HFF-Myc (cell line): Measurements from ENCODE around the gene ZBTB21.

Experiments used
- DNase-seq: peaks from one replicate; pipeline ENCODE4 v3.0.0-alpha.2; 2011; ENCODE audit warnings: low read depth; ENCODE audit errors: extremely low read depth
- H3K4me3 ChIP-seq: replicated peaks from 2 replicates; pipeline ENCODE4 v1.5.1; 2011; ENCODE audit warnings: low read depth, mild to moderate bottlenecking, control low read depth, low read length
- TF ChIP-seq, protein P1 (sequence below): IDR thresholded peaks from 2 replicates; pipeline ENCODE4 v1.5.1; 2012; ENCODE audit warnings: mild to moderate bottlenecking, low read depth, low read length, control low read depth; ENCODE audit errors: missing control alignments

The ZBTB21 gene

DNA sequence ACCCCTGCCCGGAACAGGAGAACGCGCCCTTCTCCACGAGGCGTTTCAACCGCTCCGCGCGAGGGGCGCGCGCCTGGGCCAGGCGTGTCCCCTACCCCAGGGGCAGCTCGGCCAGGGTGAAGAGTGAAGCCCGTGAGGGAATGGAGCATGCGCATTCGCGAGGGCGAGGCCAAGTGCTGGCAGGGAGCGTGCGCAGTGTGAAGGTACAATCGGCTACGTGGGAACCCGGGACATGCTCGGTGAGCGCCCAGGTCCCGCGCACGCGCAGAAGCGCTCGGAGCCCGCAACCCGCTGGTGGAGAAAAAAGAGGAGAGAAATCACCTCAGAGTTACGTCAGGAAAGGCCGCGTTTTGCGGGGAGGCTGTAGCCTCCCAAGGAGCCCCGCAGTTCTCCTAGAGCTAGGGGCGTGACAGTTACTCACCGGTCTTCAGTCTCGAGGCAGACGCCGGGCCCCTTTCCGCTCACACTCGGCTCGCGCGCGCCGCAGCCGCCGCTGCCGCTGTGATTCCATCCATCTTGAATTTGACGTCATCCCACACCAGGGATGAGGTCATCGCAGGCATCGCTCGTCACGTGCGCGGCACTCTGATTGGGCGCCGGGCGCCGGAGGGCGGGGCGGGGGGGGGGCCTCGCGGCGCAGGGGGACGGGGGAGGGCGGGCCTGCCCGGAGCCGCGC lies at the start of gene ZBTB21:
ZBTB21 (minus strand) TSS at position 530 of the 676 bp plus-strand sequence. CDS start 16,265 bp downstream, outside the sequence.
- peak within 1 kb of the TSS; percentile 76 for H3K4me3 ChIP-seq
- DNase-seq: peak; percentile 94
- TF ChIP-seq, protein P1, sequence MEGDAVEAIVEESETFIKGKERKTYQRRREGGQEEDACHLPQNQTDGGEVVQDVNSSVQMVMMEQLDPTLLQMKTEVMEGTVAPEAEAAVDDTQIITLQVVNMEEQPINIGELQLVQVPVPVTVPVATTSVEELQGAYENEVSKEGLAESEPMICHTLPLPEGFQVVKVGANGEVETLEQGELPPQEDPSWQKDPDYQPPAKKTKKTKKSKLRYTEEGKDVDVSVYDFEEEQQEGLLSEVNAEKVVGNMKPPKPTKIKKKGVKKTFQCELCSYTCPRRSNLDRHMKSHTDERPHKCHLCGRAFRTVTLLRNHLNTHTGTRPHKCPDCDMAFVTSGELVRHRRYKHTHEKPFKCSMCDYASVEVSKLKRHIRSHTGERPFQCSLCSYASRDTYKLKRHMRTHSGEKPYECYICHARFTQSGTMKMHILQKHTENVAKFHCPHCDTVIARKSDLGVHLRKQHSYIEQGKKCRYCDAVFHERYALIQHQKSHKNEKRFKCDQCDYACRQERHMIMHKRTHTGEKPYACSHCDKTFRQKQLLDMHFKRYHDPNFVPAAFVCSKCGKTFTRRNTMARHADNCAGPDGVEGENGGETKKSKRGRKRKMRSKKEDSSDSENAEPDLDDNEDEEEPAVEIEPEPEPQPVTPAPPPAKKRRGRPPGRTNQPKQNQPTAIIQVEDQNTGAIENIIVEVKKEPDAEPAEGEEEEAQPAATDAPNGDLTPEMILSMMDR: no peak

DNA sequence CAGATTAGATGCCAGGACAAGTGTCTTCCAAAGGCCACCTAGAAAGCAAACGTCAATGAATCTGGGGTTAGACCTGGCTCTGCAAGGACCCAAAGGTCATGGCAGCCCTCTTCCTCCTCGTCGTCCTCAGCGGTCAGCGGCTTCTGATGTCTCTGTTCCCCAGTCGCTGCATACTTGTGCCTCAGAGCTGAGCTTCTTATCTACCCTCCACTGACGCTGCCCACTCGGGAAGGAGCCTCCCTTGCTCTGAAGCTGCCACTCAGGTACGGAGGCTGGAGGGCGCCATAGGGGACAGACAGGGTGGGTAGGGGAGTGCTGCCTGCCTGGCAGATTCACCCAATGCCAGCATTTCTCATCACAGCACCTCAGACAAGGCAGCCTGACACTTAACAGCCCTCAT lies 49.6 kb upstream of the ZBTB21 start:
- DNase-seq: no peak

DNA sequence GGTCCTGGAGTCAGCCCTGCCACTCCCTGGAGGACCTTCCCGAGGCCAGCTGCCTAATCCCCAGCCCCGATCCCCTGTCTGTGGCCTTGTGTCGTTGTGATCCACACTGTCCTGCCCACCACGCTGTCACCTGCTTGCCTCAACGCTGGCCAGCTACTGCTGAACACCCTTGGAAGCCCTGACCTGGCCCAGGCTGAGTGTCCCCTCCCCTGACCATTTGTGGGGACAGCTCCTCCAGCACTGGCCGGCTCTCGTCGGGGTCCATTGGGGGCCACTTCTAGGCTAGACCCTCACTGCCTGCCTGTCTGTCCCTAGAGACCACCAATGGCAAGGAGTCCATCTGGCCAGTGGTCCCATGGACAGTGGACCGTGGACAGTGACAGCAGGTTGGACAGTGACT lies 49.0 kb upstream of the ZBTB21 start:
- TF ChIP-seq, protein P1: no peak
- no peak for DNase-seq
- no peak overlapping the region for H3K4me3 ChIP-seq

More for the DNA sequence above, 49.6 kb upstream of the ZBTB21 start:
- TF ChIP-seq, protein P1: no peak
- no peak overlapping the region for H3K4me3 ChIP-seq

DNA sequence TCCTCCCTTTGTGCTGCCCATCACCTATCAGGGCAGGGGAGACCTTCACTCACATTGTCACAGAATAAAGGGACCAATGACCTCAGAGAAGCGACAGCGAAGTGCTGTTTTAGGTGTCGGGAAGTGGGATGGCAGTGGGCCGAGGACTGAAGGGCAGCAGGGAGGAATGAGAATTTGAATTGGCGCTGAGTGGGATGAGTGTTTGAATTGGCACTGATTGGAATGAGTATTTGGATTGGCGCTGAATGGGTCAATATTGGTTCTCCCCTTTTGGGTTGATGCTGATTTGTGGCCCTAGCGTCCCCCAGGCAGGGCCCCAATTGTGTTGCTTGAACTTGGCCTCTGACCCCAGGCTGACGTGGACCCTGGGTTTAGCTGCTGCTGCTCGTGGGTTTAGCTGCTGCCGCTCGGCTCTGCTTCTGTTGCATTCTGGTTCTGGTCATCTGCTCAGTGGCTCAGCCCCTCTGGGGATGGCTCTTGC lies 48.5 kb upstream of the ZBTB21 start:
- H3K4me3 ChIP-seq: no peak overlapping the region
- TF ChIP-seq, protein P1: no peak
- no peak for DNase-seq

- DNase-seq: no peak
- H3K4me3 ChIP-seq: no peak overlapping the region
- TF ChIP-seq, protein P1: no peak
These were observed 47.8 kb upstream of the ZBTB21 start for GRCh38 chr21:42057851-42058437.

DNA sequence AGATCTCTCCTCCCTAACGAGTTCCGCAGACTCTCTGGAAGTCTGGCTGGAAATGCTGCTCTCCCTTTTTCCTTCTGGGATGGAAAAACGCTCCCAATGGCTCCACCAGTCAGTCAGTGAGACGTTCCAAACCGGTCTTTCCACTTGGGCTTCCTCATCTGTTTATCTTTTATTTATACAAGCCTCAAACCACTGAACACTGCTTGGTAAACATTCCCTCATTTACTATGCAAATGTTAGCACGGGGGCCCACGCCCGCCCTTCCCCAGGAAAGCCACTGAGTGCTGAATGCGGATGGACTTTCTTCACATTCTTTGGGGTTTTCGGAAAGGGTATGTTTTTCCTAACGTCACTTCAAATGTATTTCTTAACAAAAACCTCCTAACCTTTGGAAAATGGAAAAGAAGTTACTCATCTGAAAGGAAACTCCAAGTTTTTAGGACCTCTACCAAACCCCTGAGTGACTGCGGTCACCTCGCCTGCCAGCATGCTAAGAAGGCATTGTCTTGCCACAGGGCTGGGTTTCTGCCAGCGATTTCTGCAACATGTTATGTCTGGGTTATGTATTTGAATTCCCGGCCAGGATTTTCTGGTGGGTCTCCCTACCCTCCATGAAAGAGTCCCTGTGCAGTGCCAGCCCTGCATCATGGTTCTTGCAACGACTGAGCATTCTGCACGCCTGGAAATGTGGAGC lies 47.0 kb upstream of the ZBTB21 start:
- H3K4me3 ChIP-seq: no peak overlapping the region
- TF ChIP-seq, protein P1: no peak
- no peak for DNase-seq
